Choroid plexus epithelial cell (primary cell): ENCODE data around the gene ACAN.

Experiments used
- DNase-seq: peaks from one replicate; pipeline ENCODE4 v3.0.0-alpha.2; 2010; ENCODE audit warnings: low read depth
- H3K4me3 ChIP-seq: 2 replicates; pipeline ENCODE4 v1.5.1; 2011; ENCODE audit warnings: low read depth, mild to moderate bottlenecking, control low read depth, low read length, moderate library complexity
- TF ChIP-seq, protein P1 (sequence below): conservative IDR thresholded peaks from 2 replicates; pipeline ENCODE4 v1.5.1; 2011; ENCODE audit warnings: low read depth, mild to moderate bottlenecking, control low read depth, inconsistent platforms, low read length, moderate library complexity

The ACAN gene

DNA sequence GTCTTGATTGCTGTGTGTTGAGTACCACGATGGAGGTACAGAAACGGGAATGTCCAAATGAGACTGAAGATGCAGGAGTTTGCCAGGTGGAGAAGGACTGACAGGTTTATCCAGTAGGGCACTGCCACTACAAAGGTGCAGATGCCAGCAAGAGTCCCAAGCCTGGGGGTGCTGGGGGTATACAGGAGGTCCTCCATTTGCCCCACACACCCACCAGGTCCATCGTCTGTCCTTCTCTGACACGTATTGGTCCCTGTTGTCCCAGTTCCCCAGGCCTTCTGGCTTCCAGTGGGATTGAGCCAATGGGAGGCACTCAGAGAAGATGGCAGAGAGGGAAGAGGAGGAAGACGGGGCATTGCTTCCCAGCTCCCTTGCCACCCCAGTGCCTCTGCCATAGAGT is 85.5 kb downstream of the ACAN start:
- DNase-seq = no peak
- TF ChIP-seq, protein P1, sequence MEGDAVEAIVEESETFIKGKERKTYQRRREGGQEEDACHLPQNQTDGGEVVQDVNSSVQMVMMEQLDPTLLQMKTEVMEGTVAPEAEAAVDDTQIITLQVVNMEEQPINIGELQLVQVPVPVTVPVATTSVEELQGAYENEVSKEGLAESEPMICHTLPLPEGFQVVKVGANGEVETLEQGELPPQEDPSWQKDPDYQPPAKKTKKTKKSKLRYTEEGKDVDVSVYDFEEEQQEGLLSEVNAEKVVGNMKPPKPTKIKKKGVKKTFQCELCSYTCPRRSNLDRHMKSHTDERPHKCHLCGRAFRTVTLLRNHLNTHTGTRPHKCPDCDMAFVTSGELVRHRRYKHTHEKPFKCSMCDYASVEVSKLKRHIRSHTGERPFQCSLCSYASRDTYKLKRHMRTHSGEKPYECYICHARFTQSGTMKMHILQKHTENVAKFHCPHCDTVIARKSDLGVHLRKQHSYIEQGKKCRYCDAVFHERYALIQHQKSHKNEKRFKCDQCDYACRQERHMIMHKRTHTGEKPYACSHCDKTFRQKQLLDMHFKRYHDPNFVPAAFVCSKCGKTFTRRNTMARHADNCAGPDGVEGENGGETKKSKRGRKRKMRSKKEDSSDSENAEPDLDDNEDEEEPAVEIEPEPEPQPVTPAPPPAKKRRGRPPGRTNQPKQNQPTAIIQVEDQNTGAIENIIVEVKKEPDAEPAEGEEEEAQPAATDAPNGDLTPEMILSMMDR = no peak

DNA sequence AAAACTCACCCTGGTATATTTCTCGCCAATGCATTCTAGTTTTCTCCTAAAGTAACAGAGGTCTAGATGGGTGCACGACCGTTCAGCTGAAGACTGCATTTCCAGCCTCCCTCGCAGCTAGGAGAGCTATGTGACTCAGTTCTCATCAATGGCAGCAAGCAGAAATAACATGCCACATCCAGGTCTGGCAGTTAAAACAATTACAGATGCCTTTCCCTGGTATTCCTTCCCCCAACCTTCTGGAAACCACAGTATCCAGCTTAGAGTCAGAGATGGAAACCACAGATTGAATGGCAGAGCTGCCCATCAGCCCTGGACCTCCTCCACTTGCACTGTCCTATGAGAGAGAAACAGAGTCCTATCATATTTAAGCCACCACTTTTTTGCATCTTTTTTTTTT is 87.3 kb downstream of the ACAN start:
- no peak for DNase-seq
- H3K4me3 ChIP-seq = no peak overlapping the region
- TF ChIP-seq, protein P1 = no peak

More for the DNA sequence above, 85.5 kb downstream of the ACAN start:
- H3K4me3 ChIP-seq = no peak overlapping the region

DNA sequence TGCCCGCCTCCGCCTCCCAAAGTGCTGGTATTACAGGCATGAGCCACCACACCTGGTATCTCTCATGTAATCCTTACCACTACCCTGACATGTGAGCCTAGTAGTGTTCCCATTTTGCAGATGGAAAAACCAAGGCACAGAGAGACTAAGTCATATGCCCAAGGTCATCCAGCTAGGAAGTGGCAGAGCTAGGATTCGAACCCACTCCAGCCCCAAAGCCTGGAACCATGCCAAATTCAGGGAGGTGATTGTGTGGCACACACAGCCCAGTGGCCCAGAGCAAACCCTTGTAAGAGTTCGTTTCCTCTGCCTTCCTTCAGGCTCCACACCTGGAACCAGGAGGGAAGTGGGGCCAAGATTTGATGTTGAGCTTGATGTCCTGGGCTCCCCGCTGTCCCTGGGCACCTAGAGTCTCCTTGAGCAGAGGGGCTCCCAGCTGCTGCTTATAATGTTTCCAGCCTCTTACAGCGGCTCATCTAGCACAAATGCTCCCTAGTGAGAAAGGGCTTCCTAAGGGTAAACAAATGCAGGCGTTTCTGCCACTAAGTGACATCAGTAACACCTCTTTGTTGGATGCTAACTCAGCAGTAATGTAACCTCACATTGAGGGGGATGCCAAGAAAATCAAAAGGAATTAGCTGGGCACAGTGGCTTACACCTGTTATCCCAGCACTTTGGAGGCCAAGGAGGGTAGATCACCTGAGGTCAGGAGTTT is 88.5 kb downstream of the ACAN start:
- TF ChIP-seq, protein P1 = no peak
- no peak for DNase-seq
- H3K4me3 ChIP-seq = no peak overlapping the region

DNA sequence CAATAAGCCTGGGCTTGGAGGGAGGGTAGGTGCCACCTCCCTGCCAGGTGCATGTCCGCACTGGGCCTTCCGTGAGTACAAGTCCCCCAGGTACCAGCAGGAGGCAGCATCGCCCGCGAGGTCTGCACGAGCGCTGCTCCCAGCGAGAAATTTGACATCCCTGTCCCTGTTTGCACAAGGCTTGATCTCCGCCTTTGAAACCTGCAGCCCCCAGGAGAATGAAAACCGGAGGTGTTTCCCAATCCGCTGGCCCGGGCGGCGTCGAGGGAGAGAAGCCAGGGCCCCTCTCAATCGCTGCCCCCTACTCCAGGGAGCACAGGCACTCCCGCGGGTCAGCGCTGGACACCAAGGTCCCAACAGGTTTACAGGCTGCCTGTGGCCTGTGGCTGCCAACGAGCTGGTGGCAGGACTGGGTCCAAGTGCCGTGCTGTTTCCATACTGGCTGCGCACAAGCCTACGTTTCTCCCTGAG is 91.1 kb downstream of the ACAN start:
- no peak overlapping the region for H3K4me3 ChIP-seq
- DNase-seq = peak; percentile 59
- TF ChIP-seq, protein P1 = peak; percentile 81

DNA sequence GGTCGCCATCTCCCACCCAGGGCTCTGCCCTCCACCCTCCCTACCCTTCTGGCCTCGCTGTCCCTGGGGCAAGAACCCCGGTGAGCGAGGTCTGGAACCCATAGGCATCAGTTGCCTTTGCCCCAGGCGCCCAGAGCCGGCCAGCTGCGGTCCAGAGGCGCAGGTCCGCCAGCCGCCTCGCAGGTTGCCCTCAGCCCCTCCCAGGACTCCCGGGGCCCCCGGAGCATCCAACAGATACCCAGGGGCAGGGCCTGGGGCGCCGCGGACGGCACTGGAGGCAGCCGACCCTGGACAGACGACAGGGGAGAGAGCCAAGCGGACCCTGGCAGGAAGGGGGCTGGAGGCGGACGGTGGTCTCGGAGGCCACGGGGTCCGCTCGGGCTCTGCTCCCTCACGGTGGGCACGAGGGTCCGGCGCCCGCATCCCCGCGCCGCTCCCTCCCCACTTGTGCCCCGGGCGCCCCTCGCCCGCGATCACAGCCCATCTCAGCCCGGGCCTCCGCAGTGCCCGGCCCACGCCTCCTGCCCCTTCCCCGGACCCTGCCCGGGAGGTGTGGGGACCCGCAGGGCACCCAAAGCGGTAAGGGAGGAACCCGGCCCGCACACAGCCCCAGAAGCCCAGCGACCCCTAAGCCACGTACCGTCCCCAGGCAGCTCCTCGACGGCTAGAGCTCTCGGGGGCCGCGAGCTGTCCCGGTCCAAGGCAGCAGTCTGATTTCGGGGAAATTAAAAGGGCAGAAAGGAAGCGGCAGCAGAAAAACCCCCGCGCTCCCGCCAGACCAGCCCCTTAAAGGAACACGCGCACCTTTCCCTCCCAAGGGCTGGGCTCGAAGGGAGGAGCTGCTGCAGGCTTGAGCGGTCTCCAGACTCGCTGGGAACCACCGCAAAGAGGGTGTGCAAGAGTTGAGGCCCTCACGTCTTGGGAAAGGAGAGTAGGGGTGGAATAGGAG is 91.9 kb downstream of the ACAN start, which contains the start of gene HAPLN3:
Gene HAPLN3 (minus strand): TSS at position 726 of the 949 bp plus-strand sequence. CDS start 8,246 bp downstream, outside the sequence.
- peak; percentile 57 for DNase-seq
- TF ChIP-seq, protein P1 = no peak

DNA sequence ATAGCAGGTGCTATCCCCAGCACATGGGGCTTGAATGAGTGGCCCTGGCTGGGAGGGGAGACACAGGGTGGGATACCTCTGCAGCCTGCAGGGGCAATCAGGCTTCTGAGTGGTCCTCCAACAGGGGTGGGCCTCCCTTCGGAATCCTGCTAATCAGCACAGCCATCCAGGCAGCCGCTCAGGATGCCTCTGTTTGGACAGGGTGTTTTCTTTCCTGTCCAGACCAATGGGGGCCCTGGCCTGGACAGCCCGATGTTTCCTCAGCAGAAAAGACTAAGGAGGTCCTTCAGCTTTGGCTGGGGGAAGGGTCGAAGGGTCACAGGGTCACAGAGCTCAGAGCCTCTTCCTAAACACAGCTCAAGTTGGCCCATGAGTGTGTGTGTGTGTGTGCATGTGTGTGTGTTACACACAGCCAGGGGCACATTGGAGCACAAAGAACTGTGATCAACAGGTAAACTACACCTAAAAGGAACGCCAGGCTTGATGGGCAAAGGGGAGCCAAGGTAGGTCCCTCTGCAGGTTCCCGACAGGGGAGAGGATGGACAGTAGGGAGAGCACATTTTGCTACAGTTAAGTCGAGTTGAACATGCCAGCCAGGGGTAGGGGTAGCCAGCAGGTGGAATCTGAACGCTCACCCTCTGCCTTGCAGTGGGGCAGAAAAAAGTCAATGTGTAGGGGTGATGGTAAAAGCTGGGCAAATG is 93.2 kb downstream of the ACAN start:
- DNase-seq = no peak
- H3K4me3 ChIP-seq = no peak overlapping the region
- TF ChIP-seq, protein P1 = no peak

More for the DNA sequence above, 91.9 kb downstream of the ACAN start, which contains the start of gene HAPLN3:
- peak within 1 kb of the TSS; percentile 58 for H3K4me3 ChIP-seq
